Body of pancreas (tissue), 4 donors: ENCODE measurements around the gene SH3GL3. TPM values are rescaled to one million over a fixed set of nuclear protein-coding genes. Genes with fewer than 3 reads are reported as not detected.

ENCODE experiments used
- ATAC-seq: fragments of 150-250 bp; one replicate; pipeline ENCODE4 v1.9.1; 2016
- DNase-seq, 4 donors: peaks; one replicate each; pipeline ENCODE4 v3.0.0-alpha.2; 2019
- H3K27ac ChIP-seq, 4 donors: fragments of 200-600 bp; sonication (generic); 1 replicate in 3 of 4; 2 replicates in 1 of 4; pipeline versions ENCODE4 v1.5.1 to v1.6.1; 2016 to 2019; ENCODE audit warnings: mild to moderate bottlenecking in 1 of 4, mixed read lengths in 1 of 4, moderate library complexity in 1 of 4
- H3K27me3 ChIP-seq, 2 donors: fragments of 200-600 bp; sonication (generic); one replicate each; pipeline ENCODE4 v1.6.0; 2016; ENCODE audit warnings: mild to moderate bottlenecking in 1 of 2
- H3K36me3 ChIP-seq, 2 donors: fragments of 200-600 bp; sonication (generic); replicated peaks in 1 of 2; 2 replicates each; pipeline ENCODE4 v1.5.1; 2016; ENCODE audit warnings: low read depth in 2 of 2; ENCODE audit not compliant: insufficient read depth in 1 of 2
- H3K4me1 ChIP-seq: fragments of 200-600 bp; sonication (generic); one replicate; pipeline ENCODE4 v1.6.0; 2016
- H3K4me3 ChIP-seq, 2 donors: fragments of 200-600 bp; sonication (generic); 1 replicate in 1 of 2; 2 replicates in 1 of 2; pipeline ENCODE4 v1.5.1; 2016 to 2019
- H3K9me3 ChIP-seq, 3 donors: fragments of 200-600 bp; sonication (generic); 1 replicate in 2 of 3; 2 replicates in 1 of 3; pipeline ENCODE4 v1.5.1; 2016
- POLR2A ChIP-seq, 3 donors: fragments of 450-650 bp; IDR thresholded peaks; one replicate each; pipeline ENCODE4 v1.6.1; 2016; ENCODE audit warnings: antibody characterized with exemption in 3 of 3, mild to moderate bottlenecking in 2 of 3
- WGBS, 2 donors: methylation state at CpG; one replicate each; pipeline ENCODE4 v1.1.5; 2017; 5-methylcytosine and 5-hydroxymethylcytosine counted together
- intact Hi-C: fragments of 100-400 bp; cut with DNase I; formaldehyde crosslinking; loops from one replicate; pipeline ENCODE4 v1.15.1; 2023
- total RNA-seq, 2 donors: library from RNA; depleted of rRNA; stranded (reverse); fragments of >200 nt; gene quantifications; one replicate each; pipeline ENCODE4 v1.1.0, GENCODE V29; 2016
- TF ChIP-seq, protein P1 (sequence below), 7 experiments: fragments of 450-650 bp in 4 of 7; fragments of 200-600 bp in 3 of 7; sonication (generic) in 3 of 7; IDR thresholded peaks; one replicate each; pipeline ENCODE4 v1.5.1; 2016 to 2019; ENCODE audit warnings: antibody characterized with exemption in 7 of 7

Gene SH3GL3
- total RNA-seq, 2 donors from 2014 or later, result 2.3 TPM; not detected in 1

GRCh38 chr15:83475551-83475950, 28.4 kb downstream of the SH3GL3 start:
- DNase-seq (no peak), ATAC-seq (no peak)
- WGBS, 2 donors, result 83 to 93% methylated on average over 2 of the region's 2 CpGs
- H3K4me1 ChIP-seq, result peaks cover 5% of the 10 kb centered on the region
- H3K4me3 ChIP-seq, result no peak overlapping the region
- intact Hi-C loops, result no loop called here
- no peaks in the 10 kb centered on the region for H3K27me3 ChIP-seq
- no peak overlapping the region for H3K27ac ChIP-seq
- H3K36me3 ChIP-seq, result no peaks in the 10 kb centered on the region
- no peaks in the 10 kb centered on the region for H3K9me3 ChIP-seq
- TF ChIP-seq, protein P1, sequence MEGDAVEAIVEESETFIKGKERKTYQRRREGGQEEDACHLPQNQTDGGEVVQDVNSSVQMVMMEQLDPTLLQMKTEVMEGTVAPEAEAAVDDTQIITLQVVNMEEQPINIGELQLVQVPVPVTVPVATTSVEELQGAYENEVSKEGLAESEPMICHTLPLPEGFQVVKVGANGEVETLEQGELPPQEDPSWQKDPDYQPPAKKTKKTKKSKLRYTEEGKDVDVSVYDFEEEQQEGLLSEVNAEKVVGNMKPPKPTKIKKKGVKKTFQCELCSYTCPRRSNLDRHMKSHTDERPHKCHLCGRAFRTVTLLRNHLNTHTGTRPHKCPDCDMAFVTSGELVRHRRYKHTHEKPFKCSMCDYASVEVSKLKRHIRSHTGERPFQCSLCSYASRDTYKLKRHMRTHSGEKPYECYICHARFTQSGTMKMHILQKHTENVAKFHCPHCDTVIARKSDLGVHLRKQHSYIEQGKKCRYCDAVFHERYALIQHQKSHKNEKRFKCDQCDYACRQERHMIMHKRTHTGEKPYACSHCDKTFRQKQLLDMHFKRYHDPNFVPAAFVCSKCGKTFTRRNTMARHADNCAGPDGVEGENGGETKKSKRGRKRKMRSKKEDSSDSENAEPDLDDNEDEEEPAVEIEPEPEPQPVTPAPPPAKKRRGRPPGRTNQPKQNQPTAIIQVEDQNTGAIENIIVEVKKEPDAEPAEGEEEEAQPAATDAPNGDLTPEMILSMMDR (IDR thresholded peaks at IDR 0.05), result no peak
- no peak for TF ChIP-seq POLR2A (IDR thresholded peaks at IDR 0.05)

GRCh38 chr15:83476066-83476465, 28.9 kb downstream of the SH3GL3 start:
- Histone ChIP-seq H3K4me3 (no peak overlapping the region), H3K36me3 (no peaks in the 10 kb centered on the region), H3K27me3 (no peaks in the 10 kb centered on the region), H3K4me1 (peaks cover 5% of the 10 kb centered on the region), H3K9me3 (no peaks in the 10 kb centered on the region), H3K27ac (no peak overlapping the region)
- intact Hi-C loops, result no loop called here
- 78 to 91% methylated on average over 2 of the region's 2 CpGs for WGBS, 2 donors
- DNase-seq (no peak), ATAC-seq (no peak)
- TF ChIP-seq, protein P1 (IDR thresholded peaks at IDR 0.05), result no peak
- TF ChIP-seq POLR2A (IDR thresholded peaks at IDR 0.05), result no peak

- intact Hi-C loops, result no loop called here
- H3K27ac ChIP-seq, result no peak overlapping the region
- TF ChIP-seq, protein P1 (IDR thresholded peaks at IDR 0.05), result no peak
- no peak for TF ChIP-seq POLR2A (IDR thresholded peaks at IDR 0.05)
- no peak for DNase-seq
- ATAC-seq, result no peak
- no peak overlapping the region for H3K4me3 ChIP-seq
- H3K4me1 ChIP-seq, result peaks cover 5% of the 10 kb centered on the region
- H3K36me3 ChIP-seq, result no peaks in the 10 kb centered on the region
- no peaks in the 10 kb centered on the region for H3K9me3 ChIP-seq
- 94 to 95% methylated on average over 2 of the region's 2 CpGs for WGBS, 2 donors
- no peaks in the 10 kb centered on the region for H3K27me3 ChIP-seq
Measured at GRCh38 chr15:83476708-83477107, 29.6 kb downstream of the SH3GL3 start.

DNA sequence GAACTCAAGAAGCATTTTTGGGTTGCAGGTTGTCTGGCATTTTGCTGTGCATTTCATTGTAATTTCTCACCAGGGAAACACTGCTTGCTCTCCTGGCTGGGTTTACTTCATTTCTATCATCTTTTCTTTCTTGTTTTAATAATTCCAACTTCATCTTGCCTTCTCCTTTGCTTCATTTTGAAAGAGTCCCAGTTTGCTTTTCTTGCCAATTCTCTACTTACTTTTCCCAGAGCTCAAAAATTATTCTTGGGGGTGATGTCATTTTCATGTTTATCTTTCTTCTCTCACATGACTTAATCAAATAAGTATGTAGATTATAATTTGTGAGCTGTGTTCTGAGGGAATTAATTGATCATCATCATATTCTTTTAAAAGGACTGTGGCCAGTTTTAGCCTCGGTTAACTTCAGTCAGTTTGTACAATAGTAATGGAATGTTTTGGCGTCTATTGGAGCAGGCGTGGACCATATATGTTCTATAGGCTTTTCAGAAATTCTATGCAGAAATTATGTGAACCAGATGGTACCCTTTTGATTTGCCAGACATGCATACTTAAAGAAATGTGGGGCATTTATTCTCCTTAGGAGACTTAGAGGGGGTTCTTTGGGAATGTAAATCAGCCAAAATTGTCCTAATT, 30.1 kb downstream of the SH3GL3 start:
- DNase-seq (no peak), ATAC-seq (no peak)
- Histone ChIP-seq H3K4me1 (peaks cover 5% of the 10 kb centered on the region), H3K27ac (no peak overlapping the region), H3K9me3 (no peaks in the 10 kb centered on the region), H3K4me3 (no peak overlapping the region), H3K36me3 (no peaks in the 10 kb centered on the region), H3K27me3 (no peaks in the 10 kb centered on the region)
- WGBS, 2 donors, result 67 to 73% methylated on average over 3 of the region's 3 CpGs
- intact Hi-C loops, result no loop called here
- TF ChIP-seq, protein P1 (IDR thresholded peaks at IDR 0.05), result no peak
- TF ChIP-seq POLR2A (IDR thresholded peaks at IDR 0.05), result no peak
